ENCODE results near the gene ZNF79. TPM values are rescaled to one million over a fixed set of nuclear protein-coding genes. Genes with fewer than 3 reads are reported as not detected.

The ZNF79 gene
- total RNA-seq = 10 to 100 TPM in 1 of 2 donors, 1 to 10 TPM in 1; 7.3 to 12.2 TPM

- no peaks in the 10 kb centered on the region for H3K36me3 ChIP-seq
- peak; percentile 76 for DNase-seq (ENCODE audit: low spot score)
- no peaks in the 10 kb centered on the region for H3K27me3 ChIP-seq (replicated peaks; ENCODE audit: insufficient read depth)
- TF ChIP-seq CTCF (IDR thresholded peaks at IDR 0.05) = no peak
- ATAC-seq (ENCODE audit: insufficient number of reproducible peaks, low FRiP score, low read depth) = peak; percentile 89
- peak within 1 kb of the TSS; percentile 93 for H3K4me3 ChIP-seq
- H3K9me3 ChIP-seq = no peaks in the 10 kb centered on the region
- peaks cover 11 to 31% of the 10 kb centered on the region in 2 donors for H3K4me1 ChIP-seq (ENCODE audit: control insufficient read depth in 1 of 2, low read depth in 2 of 2)
- H3K27ac ChIP-seq = peak within 1 kb of the TSS; percentile 83 to 94
These were observed at the start of gene ZNF79 for GRCh38 chr9:127423934-127424675. ZNF79 (plus strand) TSS chr9:127424382; CDS start chr9:127424788, 406 bp downstream.

GRCh38 chr9:127380479-127380878, 43.7 kb upstream of the ZNF79 start:
- no peaks in the 10 kb centered on the region for H3K9me3 ChIP-seq

GRCh38 chr9:127382541-127382940, 41.6 kb upstream of the ZNF79 start:
- Histone ChIP-seq H3K9me3 (no peaks in the 10 kb centered on the region), H3K4me1 (ENCODE audit: control insufficient read depth in 1 of 2, low read depth in 2 of 2) (no peaks in the 10 kb centered on the region), H3K4me3 (no peak overlapping the region), H3K27ac (no peak overlapping the region), H3K27me3 (replicated peaks; ENCODE audit: insufficient read depth) (no peaks in the 10 kb centered on the region), H3K36me3 (peaks cover 3% of the 10 kb centered on the region)
- no peak for TF ChIP-seq CTCF (IDR thresholded peaks at IDR 0.05)
- ATAC-seq (ENCODE audit: insufficient number of reproducible peaks, low FRiP score, low read depth) (no peak), DNase-seq (ENCODE audit: low spot score) (no peak)

More at GRCh38 chr9:127380479-127380878, 43.7 kb upstream of the ZNF79 start:
- TF ChIP-seq CTCF (IDR thresholded peaks at IDR 0.05) = no peak
- no peak for DNase-seq (ENCODE audit: low spot score)
- no peak for ATAC-seq (ENCODE audit: insufficient number of reproducible peaks, low FRiP score, low read depth)
- Histone ChIP-seq H3K36me3 (peaks cover 3% of the 10 kb centered on the region), H3K4me1 (ENCODE audit: control insufficient read depth in 1 of 2, low read depth in 2 of 2) (no peaks in the 10 kb centered on the region), H3K27ac (no peak overlapping the region), H3K4me3 (no peak overlapping the region), H3K27me3 (replicated peaks; ENCODE audit: insufficient read depth) (no peaks in the 10 kb centered on the region)

- no peak for ATAC-seq (ENCODE audit: insufficient number of reproducible peaks, low FRiP score, low read depth)
- Histone ChIP-seq H3K27ac (no peak overlapping the region), H3K4me3 (no peak overlapping the region), H3K4me1 (ENCODE audit: control insufficient read depth in 1 of 2, low read depth in 2 of 2) (peaks cover 4 to 12% of the 10 kb centered on the region in 2 donors), H3K36me3 (peaks cover 3% of the 10 kb centered on the region), H3K27me3 (replicated peaks; ENCODE audit: insufficient read depth) (no peaks in the 10 kb centered on the region), H3K9me3 (no peaks in the 10 kb centered on the region)
- no peak for TF ChIP-seq CTCF (IDR thresholded peaks at IDR 0.05)
- no peak for DNase-seq (ENCODE audit: low spot score)
These were observed 40.0 kb upstream of the ZNF79 start for GRCh38 chr9:127384016-127384730.

- Histone ChIP-seq H3K27ac (no peak overlapping the region), H3K36me3 (peaks cover 3% of the 10 kb centered on the region), H3K4me3 (no peak overlapping the region), H3K27me3 (replicated peaks; ENCODE audit: insufficient read depth) (no peaks in the 10 kb centered on the region), H3K9me3 (no peaks in the 10 kb centered on the region), H3K4me1 (ENCODE audit: control insufficient read depth in 1 of 2, low read depth in 2 of 2) (peaks cover 4 to 12% of the 10 kb centered on the region in 2 donors)
- ATAC-seq (ENCODE audit: insufficient number of reproducible peaks, low FRiP score, low read depth) (no peak), DNase-seq (ENCODE audit: low spot score) (no peak)
- TF ChIP-seq CTCF (IDR thresholded peaks at IDR 0.05) = no peak
These were observed 39.3 kb upstream of the ZNF79 start for GRCh38 chr9:127384901-127385300.
